MCF 10A (cell line): Measurements from ENCODE around the gene COLEC11. TPM values are rescaled to one million over a fixed set of nuclear protein-coding genes. Genes with fewer than 3 reads are reported as not detected.

ENCODE experiments used
- BruUV-seq: library from RNA; stranded (reverse); fragments of 400-500 nt; replicated peaks from 2 replicates; lab custom pipeline; 2021; lab: Mats Ljungman, UMichigan
- CTCF ChIA-PET: fragments of 300-600 bp; sonication (Branson Sonifier 250); formaldehyde crosslinking; extraction: SDS; loops from one replicate; lab custom pipeline; 2021; ENCODE audit warnings: antibody characterized with exemption, inconsistent platforms; lab: Yijun Ruan, JAX
- POLR2A ChIA-PET: fragments of 300-600, 350-650 bp; sonication (Branson Sonifier 250); formaldehyde crosslinking; extraction: SDS; loops from one replicate; lab custom pipeline; 2020; ENCODE audit warnings: antibody characterized with exemption, inconsistent platforms; lab: Yijun Ruan, JAX
- DNase-seq: peaks from one replicate; pipeline ENCODE4 v3.0.0-alpha.2; 2018; ENCODE audit not compliant: unreplicated experiment
- H3K27ac Mint-ChIP-seq: one replicate; pipeline ENCODE4 v1.8.0; 2022; ENCODE audit warnings: mild to moderate bottlenecking, low read depth, mixed read lengths; ENCODE audit not compliant: unreplicated experiment
- H3K27me3 Mint-ChIP-seq: one replicate; pipeline ENCODE4 v1.8.0; 2022; ENCODE audit warnings: mixed read lengths; ENCODE audit not compliant: insufficient read depth, unreplicated experiment
- H3K36me3 Mint-ChIP-seq: one replicate; pipeline ENCODE4 v1.8.0; 2022; ENCODE audit warnings: mild to moderate bottlenecking, moderate library complexity, mixed read lengths; ENCODE audit not compliant: insufficient read depth, unreplicated experiment
- H3K4me1 Mint-ChIP-seq: one replicate; pipeline ENCODE4 v1.8.0; 2022; ENCODE audit warnings: mixed read lengths; ENCODE audit not compliant: insufficient read depth, unreplicated experiment
- H3K4me3 Mint-ChIP-seq: one replicate; pipeline ENCODE4 v1.8.0; 2022; ENCODE audit warnings: mild to moderate bottlenecking, moderate library complexity, mixed read lengths; ENCODE audit not compliant: unreplicated experiment
- H3K9me3 Mint-ChIP-seq: one replicate; pipeline ENCODE4 v1.8.0; 2022; ENCODE audit warnings: mixed read lengths; ENCODE audit not compliant: unreplicated experiment
- intact Hi-C: fragments of 100-400 bp; cut with micrococcal nuclease; formaldehyde crosslinking; loops from 2 replicates; pipeline ENCODE4 v1.14.1; 2022
- total RNA-seq: library from RNA; stranded (reverse); gene quantifications from 2 replicates; pipeline ENCODE4 v1.2.3, GENCODE V29; 2022
- TF ChIP-seq, protein P1 (sequence below): fragments of 200-600 bp; IDR thresholded peaks from one replicate; pipeline ENCODE4 v1.8.0; 2022; ENCODE audit warnings: antibody characterized with exemption, mild to moderate bottlenecking; ENCODE audit not compliant: unreplicated experiment

Gene COLEC11
- total RNA-seq, 1 experiment from 2014 or later = not detected

DNA sequence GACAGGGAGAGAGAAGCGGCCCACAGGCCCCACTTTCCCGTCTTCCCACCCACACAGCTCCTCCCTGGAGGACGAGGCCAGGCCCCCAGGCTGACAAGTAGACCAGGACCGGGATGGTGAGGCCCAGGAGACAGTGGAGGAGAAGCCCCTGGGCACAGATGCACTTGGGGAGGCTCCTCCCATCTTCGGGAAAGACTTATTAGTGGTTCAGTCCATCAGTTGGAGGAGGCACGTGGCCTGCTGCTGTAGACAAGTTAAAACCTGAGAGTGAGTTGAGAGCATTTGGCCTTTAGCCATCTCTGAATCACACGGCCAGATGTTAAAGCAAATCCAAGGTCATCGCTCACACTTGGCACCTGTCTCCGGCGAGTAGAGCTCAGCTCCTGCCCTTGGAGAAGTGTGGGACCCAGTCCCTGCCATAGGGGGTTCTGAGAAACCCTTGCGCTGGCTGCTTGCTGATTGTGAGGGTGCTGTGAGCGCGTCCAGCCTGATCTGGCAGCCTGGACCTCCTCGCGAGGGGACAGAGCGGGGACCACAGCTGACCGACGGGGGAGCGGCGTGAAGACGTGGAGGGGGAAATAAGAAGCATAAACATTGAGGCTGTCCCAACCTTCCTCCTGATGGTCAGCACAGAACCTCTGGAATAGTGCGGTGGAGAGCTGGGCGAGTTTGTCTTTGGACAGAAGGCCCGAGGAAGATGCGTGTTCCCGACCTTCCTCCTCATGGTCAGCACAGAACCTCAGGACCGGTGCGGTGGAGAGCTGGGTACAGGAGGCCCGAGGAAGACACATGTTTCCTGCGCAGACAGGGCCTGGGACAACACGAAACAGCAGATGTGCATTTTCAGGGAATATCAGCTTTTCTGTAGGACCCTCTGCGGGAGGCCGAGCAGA, 38.4 kb downstream of the COLEC11 start:
- DNase-seq = peak; percentile 92

DNA sequence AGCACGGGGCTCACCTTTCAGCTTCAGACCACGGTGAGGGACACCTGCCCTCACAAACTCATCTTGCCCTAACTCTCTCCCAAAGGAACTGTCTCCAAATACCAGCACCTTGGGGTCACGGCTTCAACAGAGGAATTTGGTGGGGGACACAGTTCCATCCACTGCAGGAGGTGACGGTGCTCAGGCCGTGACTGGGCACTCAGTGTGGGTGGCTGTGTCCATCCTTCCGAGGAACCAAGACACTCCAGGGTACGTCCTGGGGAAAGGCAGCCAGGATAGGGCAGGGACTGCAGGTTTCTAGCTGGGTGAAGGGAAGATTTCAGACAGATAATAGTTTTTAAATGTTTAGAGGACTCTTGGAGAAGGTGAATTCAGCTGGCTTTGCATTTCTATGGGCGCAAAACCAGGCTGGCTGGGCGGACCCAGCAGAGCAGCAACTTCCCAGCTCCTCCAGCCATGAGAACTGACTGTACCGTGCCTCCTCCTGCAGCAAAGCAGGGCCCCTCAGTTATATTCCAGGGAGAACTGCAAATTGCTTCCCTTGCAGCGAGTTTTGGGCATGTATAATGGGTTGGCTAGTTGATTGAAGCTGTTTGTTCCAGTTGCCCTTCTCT, 39.2 kb downstream of the COLEC11 start:
- Mint-ChIP-seq H3K36me3 (no peaks in the 10 kb centered on the region), H3K27ac (no peak overlapping the region), H3K4me1 (peaks cover 14% of the 10 kb centered on the region), H3K27me3 (no peaks in the 10 kb centered on the region), H3K9me3 (no peaks in the 10 kb centered on the region), H3K4me3 (no peak overlapping the region)
- no TSS peak for BruUV-seq
- ChIA-PET CTCF (interaction anchor here (0.7 to 1.8 kb wide), 6 partner anchors 9 to 77 kb away, joined by 3 to 9 read pairs (median 3); no protein-coding TSS in a partner anchor), POLR2A (interaction anchor here (1.0 to 3.1 kb wide), 7 partner anchors 12 to 99 kb away, joined by 3 to 25 read pairs (median 7); partner anchors contain the start of gene RNASEH1)
- TF ChIP-seq, protein P1, sequence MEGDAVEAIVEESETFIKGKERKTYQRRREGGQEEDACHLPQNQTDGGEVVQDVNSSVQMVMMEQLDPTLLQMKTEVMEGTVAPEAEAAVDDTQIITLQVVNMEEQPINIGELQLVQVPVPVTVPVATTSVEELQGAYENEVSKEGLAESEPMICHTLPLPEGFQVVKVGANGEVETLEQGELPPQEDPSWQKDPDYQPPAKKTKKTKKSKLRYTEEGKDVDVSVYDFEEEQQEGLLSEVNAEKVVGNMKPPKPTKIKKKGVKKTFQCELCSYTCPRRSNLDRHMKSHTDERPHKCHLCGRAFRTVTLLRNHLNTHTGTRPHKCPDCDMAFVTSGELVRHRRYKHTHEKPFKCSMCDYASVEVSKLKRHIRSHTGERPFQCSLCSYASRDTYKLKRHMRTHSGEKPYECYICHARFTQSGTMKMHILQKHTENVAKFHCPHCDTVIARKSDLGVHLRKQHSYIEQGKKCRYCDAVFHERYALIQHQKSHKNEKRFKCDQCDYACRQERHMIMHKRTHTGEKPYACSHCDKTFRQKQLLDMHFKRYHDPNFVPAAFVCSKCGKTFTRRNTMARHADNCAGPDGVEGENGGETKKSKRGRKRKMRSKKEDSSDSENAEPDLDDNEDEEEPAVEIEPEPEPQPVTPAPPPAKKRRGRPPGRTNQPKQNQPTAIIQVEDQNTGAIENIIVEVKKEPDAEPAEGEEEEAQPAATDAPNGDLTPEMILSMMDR = no peak
- intact Hi-C loops = no loop called here
- DNase-seq = no peak

More for the DNA sequence above, 38.4 kb downstream of the COLEC11 start:
- ChIA-PET POLR2A (interaction anchor here (0.8 to 3.1 kb wide), 8 partner anchors 11 to 75 kb away, joined by 3 to 25 read pairs (median 6); partner anchors contain the start of gene RNASEH1), CTCF (interaction anchor here (0.6 to 1.8 kb wide), 7 partner anchors 10 to 76 kb away, joined by 3 to 9 read pairs (median 3); no protein-coding TSS in a partner anchor)
- Mint-ChIP-seq H3K36me3 (no peaks in the 10 kb centered on the region), H3K4me3 (no peak overlapping the region), H3K27ac (peak overlapping the region; percentile 39), H3K4me1 (peaks cover 14% of the 10 kb centered on the region), H3K9me3 (no peaks in the 10 kb centered on the region), H3K27me3 (no peaks in the 10 kb centered on the region)
- TF ChIP-seq, protein P1 = no peak
- intact Hi-C loops = no loop called here
- no TSS peak for BruUV-seq

GRCh38 chr2:3634596-3635121, 39.7 kb downstream of the COLEC11 start:
- peaks cover 14% of the 10 kb centered on the region for H3K4me1 Mint-ChIP-seq
- no peaks in the 10 kb centered on the region for H3K27me3 Mint-ChIP-seq
- DNase-seq = no peak
- H3K27ac Mint-ChIP-seq = no peak overlapping the region
- intact Hi-C loops = no loop called here
- ChIA-PET POLR2A (interaction anchor here (1.1 to 3.1 kb wide), 3 partner anchors 12 to 99 kb away, joined by 3 to 25 read pairs (median 3); no protein-coding TSS in a partner anchor), CTCF (interaction anchor here (0.7 to 1.5 kb wide), 3 partner anchors 9 to 29 kb away, joined by 3 read pairs; no protein-coding TSS in a partner anchor)
- BruUV-seq = no TSS peak
- no peaks in the 10 kb centered on the region for H3K36me3 Mint-ChIP-seq
- no peaks in the 10 kb centered on the region for H3K9me3 Mint-ChIP-seq
- TF ChIP-seq, protein P1 = no peak
- no peak overlapping the region for H3K4me3 Mint-ChIP-seq
